Transverse colon (tissue), 4 donors: ENCODE results near the gene BFAR. TPM values are rescaled to one million over a fixed set of nuclear protein-coding genes. Genes with fewer than 3 reads are reported as not detected.

Experiments
- DNase-seq: peaks from one replicate; pipeline ENCODE4 v3.0.0-alpha.2; 2019
- H3K27ac ChIP-seq, 4 donors: fragments of 200-600 bp; sonication (generic); 2 replicates each; pipeline ENCODE4 v1.5.1; 2016 to 2018; ENCODE audit warnings: inconsistent platforms in 4 of 4
- H3K27me3 ChIP-seq: fragments of 200-600 bp; sonication (generic); 2 replicates; pipeline ENCODE4 v1.5.1; 2017; ENCODE audit warnings: inconsistent platforms
- H3K36me3 ChIP-seq, 4 donors: fragments of 200-600 bp; sonication (generic); 2 replicates each; pipeline ENCODE4 v1.5.1; 2017 to 2019; ENCODE audit warnings: inconsistent platforms in 4 of 4
- H3K4me1 ChIP-seq, 4 donors: fragments of 200-600 bp; sonication (generic); 2 replicates each; pipeline ENCODE4 v1.5.1; 2017 to 2020; ENCODE audit warnings: inconsistent platforms in 4 of 4
- H3K4me3 ChIP-seq, 4 donors: fragments of 200-600 bp; sonication (generic); 1 replicate in 1 of 4; 2 replicates in 3 of 4; pipeline versions ENCODE4 v1.5.1 to v1.6.1; 2017 to 2019; ENCODE audit warnings: inconsistent platforms in 4 of 4
- H3K9me3 ChIP-seq, 2 donors: fragments of 200-600 bp; sonication (generic); 2 replicates each; pipeline ENCODE4 v1.5.1; 2017 to 2019; ENCODE audit warnings: inconsistent platforms in 2 of 2
- EP300 ChIP-seq: sonication (generic); formaldehyde crosslinking; IDR thresholded peaks from one replicate; pipeline ENCODE4 v1.6.1; 2017; ENCODE audit warnings: antibody characterized with exemption, low read depth
- POLR2A ChIP-seq: fragments of 450-650 bp; IDR thresholded peaks from one replicate; pipeline ENCODE4 v1.6.1; 2016; ENCODE audit warnings: antibody characterized with exemption, mild to moderate bottlenecking, moderate library complexity
- POLR2AphosphoS5 ChIP-seq, 3 donors: sonication (generic); formaldehyde crosslinking; IDR thresholded peaks; one replicate each; pipeline ENCODE4 v1.6.1; 2016; ENCODE audit warnings: antibody characterized with exemption in 3 of 3
- WGBS, 2 donors: methylation state at CpG; one replicate each; pipeline ENCODE4 v1.1.5; 2018; ENCODE audit warnings: low coverage in 1 of 2; 5-methylcytosine and 5-hydroxymethylcytosine counted together
- in situ Hi-C, 4 donors: fragments of 200-750 bp; cut with MboI; loops; one replicate each; pipeline versions ENCODE4 v1.15.0 to v1.15.1; 2017; ENCODE audit warnings: low sequenced_read_pairs in 3 of 4, low pct_ligation_motif_present in 1 of 4, low pct_unique_long_range_greater_than_20kb in 1 of 4
- intact Hi-C: fragments of 100-400 bp; cut with DNase I; formaldehyde crosslinking; loops from one replicate; pipeline ENCODE4 v1.15.1; 2023; ENCODE audit warnings: low total_unique reads
- total RNA-seq, 4 donors: library from RNA; depleted of rRNA; stranded (reverse); fragments of >200 nt; gene quantifications; one replicate each; pipeline ENCODE4 v1.1.0, GENCODE V29; 2016
- TF ChIP-seq, protein P1 (sequence below), 5 experiments: fragments of 200-600 bp in 3 of 5; fragments of 450-650 bp in 2 of 5; sonication (generic) in 3 of 5; IDR thresholded peaks; 1 replicate in 2 of 5; 2 replicates in 3 of 5; pipeline ENCODE4 v1.5.1; 2016 to 2017; ENCODE audit warnings: antibody characterized with exemption in 5 of 5, inconsistent platforms in 3 of 5, mild to moderate bottlenecking in 2 of 5, moderate library complexity in 1 of 5

BFAR gene
- total RNA-seq, 4 donors from 2014 or later, result 42.2 to 72.7 (median 56.2) TPM

DNA sequence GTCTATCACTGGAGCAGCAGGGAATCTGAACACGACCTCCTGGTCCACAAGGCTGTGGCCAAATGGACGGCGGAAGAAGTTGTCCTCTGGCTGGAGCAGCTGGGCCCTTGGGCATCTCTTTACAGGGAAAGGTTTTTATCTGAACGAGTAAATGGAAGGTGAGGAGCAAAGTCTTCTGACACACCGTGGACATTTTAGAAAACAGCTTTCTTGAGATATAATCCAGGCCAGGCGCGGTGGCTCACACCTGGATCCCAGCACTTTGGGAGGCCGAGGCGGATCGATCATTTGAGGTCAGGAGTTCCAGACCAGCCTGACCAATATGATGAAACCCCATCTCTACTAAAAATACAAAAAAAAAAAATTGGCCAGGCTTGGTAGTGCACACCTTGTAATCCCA, 17.1 kb downstream of the BFAR start:
- 97% methylated on average over 10 of the region's 10 CpGs; no CpG with 5 or more reads in 1 of the 2 donors for WGBS, 2 donors
- no peak for DNase-seq

DNA sequence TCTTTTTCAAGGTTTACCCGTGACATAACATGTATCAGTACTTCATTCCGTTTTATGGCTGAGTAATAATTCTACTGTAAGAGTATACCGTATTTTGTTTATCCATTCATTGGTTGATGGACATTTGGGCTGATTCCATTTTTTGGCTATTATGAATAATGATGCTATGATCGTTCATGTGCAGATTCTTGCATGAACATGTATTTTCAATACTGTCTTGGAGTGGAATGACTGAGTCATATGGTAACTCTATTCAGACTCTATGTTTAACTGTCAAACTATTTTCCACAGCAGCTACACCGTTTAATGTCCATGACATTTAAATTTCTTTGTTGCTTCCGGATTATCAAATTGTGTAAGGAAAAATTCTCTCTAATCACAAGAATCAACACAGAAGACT, 17.9 kb downstream of the BFAR start:
- H3K27ac ChIP-seq, result no peak overlapping the region
- H3K4me3 ChIP-seq, result no peak overlapping the region
- intact Hi-C loops, result no loop called here
- no peaks in the 10 kb centered on the region for H3K27me3 ChIP-seq
- peaks cover 0 to 58% (median 29%) of the 10 kb centered on the region in 4 donors for H3K36me3 ChIP-seq
- no peaks in the 10 kb centered on the region for H3K9me3 ChIP-seq
- H3K4me1 ChIP-seq, result peaks cover 0 to 5% (median 2%) of the 10 kb centered on the region in 4 donors
- no peak for DNase-seq
- TF ChIP-seq EP300, result no peak
- no peak for TF ChIP-seq POLR2AphosphoS5 (IDR thresholded peaks at IDR 0.05)
- TF ChIP-seq POLR2A, result no peak
- TF ChIP-seq, protein P1, sequence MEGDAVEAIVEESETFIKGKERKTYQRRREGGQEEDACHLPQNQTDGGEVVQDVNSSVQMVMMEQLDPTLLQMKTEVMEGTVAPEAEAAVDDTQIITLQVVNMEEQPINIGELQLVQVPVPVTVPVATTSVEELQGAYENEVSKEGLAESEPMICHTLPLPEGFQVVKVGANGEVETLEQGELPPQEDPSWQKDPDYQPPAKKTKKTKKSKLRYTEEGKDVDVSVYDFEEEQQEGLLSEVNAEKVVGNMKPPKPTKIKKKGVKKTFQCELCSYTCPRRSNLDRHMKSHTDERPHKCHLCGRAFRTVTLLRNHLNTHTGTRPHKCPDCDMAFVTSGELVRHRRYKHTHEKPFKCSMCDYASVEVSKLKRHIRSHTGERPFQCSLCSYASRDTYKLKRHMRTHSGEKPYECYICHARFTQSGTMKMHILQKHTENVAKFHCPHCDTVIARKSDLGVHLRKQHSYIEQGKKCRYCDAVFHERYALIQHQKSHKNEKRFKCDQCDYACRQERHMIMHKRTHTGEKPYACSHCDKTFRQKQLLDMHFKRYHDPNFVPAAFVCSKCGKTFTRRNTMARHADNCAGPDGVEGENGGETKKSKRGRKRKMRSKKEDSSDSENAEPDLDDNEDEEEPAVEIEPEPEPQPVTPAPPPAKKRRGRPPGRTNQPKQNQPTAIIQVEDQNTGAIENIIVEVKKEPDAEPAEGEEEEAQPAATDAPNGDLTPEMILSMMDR (IDR thresholded peaks at IDR 0.05), result no peak
- 70 to 74% methylated on average over 3 to 6 of the region's 6 CpGs for WGBS, 2 donors
- in situ Hi-C loops, result no loop called here

More for the DNA sequence above, 17.1 kb downstream of the BFAR start:
- in situ Hi-C loops (no loop called here), intact Hi-C loops (no loop called here)
- Histone ChIP-seq H3K4me3 (no peak overlapping the region), H3K27me3 (no peaks in the 10 kb centered on the region), H3K4me1 (no peaks in the 10 kb centered on the region), H3K36me3 (peaks cover 0 to 66% (median 30%) of the 10 kb centered on the region in 4 donors), H3K27ac (no peak overlapping the region), H3K9me3 (no peaks in the 10 kb centered on the region)
- no peak for TF ChIP-seq POLR2A
- no peak for TF ChIP-seq EP300
- TF ChIP-seq POLR2AphosphoS5 (IDR thresholded peaks at IDR 0.05), result no peak
- TF ChIP-seq, protein P1 (IDR thresholded peaks at IDR 0.05), result no peak

DNA sequence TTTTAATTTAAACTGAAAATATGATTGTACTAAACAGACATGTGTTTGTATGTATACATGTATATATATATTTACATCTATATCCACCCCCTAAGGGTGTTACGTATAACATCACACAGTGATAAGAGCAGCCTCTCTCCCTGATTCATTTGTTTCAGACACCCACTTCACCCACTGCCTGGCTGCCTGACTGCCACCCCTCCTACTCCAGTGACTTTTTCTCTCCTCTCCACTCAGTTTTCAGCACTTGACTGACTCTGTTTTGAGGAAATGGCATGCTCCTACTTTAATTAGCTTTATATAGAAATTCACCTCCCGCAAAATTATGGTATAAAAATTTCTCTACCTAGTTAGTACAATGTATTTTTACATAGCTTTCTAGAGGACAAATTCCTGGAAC, 20.0 kb downstream of the BFAR start:
- Histone ChIP-seq H3K27me3 (no peaks in the 10 kb centered on the region), H3K9me3 (no peaks in the 10 kb centered on the region), H3K27ac (no peak overlapping the region), H3K4me1 (peaks cover 0 to 22% (median 18%) of the 10 kb centered on the region in 4 donors), H3K36me3 (peaks cover 0 to 46% (median 20%) of the 10 kb centered on the region in 4 donors), H3K4me3 (no peak overlapping the region)
- TF ChIP-seq POLR2AphosphoS5 (IDR thresholded peaks at IDR 0.05) (no peak), EP300 (no peak), POLR2A (no peak)
- TF ChIP-seq, protein P1 (IDR thresholded peaks at IDR 0.05), result no peak
- DNase-seq, result no peak
- 97 to 99% methylated on average over 2 of the region's 2 CpGs for WGBS, 2 donors
- intact Hi-C loops, result no loop called here
- in situ Hi-C loops, result no loop called here

DNA sequence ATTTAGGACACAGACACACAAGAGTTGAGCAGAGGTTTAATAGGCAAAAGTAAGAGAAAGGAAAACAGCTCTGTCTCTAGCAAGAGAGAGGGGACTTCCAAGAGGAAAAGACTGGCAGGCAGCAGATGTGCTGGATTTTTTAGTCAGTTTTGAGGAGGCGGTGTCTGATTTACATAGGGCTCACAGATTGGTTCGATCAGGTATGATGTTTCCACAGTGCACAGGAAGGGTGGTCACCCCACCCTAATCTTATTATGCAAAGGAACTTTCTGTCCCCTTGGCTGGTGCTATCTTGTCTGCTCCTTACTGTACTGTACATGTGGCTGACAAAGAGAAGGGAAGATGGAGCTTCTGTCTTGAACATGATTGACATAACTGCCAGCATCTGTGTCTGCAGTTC, 25.3 kb downstream of the BFAR start:
- intact Hi-C loops (no loop called here), in situ Hi-C loops (no loop called here)
- TF ChIP-seq, protein P1 (IDR thresholded peaks at IDR 0.05), result no peak
- TF ChIP-seq POLR2A (peak; percentile 59), POLR2AphosphoS5 (IDR thresholded peaks at IDR 0.05) (peak in 2 of 3 donors; percentile 27 to 48), EP300 (peak; percentile 6)
- Histone ChIP-seq H3K4me3 (no peak overlapping the region), H3K27me3 (no peaks in the 10 kb centered on the region), H3K4me1 (peaks cover 0 to 34% (median 23%) of the 10 kb centered on the region in 4 donors), H3K36me3 (peaks cover 0 to 25% (median 10%) of the 10 kb centered on the region in 4 donors), H3K27ac (peak overlapping the region; percentile 65 to 85 (median 81)), H3K9me3 (no peaks in the 10 kb centered on the region)
- peak; percentile 21 for DNase-seq
- 44 to 75% methylated on average over 2 of the region's 2 CpGs for WGBS, 2 donors
